Kidney (tissue), 14 donors: ENCODE data around the gene IRF5. TPM values are rescaled to one million over a fixed set of nuclear protein-coding genes. Genes with fewer than 3 reads are reported as not detected.

Experiments used
- DNase-seq, 5 donors: peaks; one replicate each; pipeline ENCODE4 v3.0.0-alpha.2; 2013 to 2020
- FAIRE-seq: peaks from 2 replicates; lab custom pipeline; 2012; peaks lifted over from hg19 to GRCh38; lab: Jason Lieb, UNC
- H3K27ac ChIP-seq, 2 donors: one replicate each; pipeline ENCODE4 v1.7.0; 2013; ENCODE audit warnings: low read depth in 2 of 2, low read length in 2 of 2, inconsistent platforms in 1 of 2
- H3K27me3 ChIP-seq: one replicate; pipeline ENCODE4 v1.7.1; 2013; ENCODE audit warnings: low read length, inconsistent platforms; ENCODE audit not compliant: control insufficient read depth, insufficient read depth
- H3K36me3 ChIP-seq, 3 donors: one replicate each; pipeline versions ENCODE4 v1.7.0 to v1.7.1; 2013; ENCODE audit warnings: low read length in 3 of 3, control low read depth in 1 of 3, inconsistent platforms in 1 of 3; ENCODE audit not compliant: insufficient read depth in 3 of 3, control insufficient read depth in 2 of 3
- H3K4me1 ChIP-seq, 3 donors: one replicate each; pipeline versions ENCODE4 v1.7.0 to v1.7.1; 2013; ENCODE audit warnings: low read length in 3 of 3, inconsistent platforms in 1 of 3, low read depth in 1 of 3; ENCODE audit not compliant: control insufficient read depth in 2 of 3, insufficient read depth in 2 of 3
- H3K4me3 ChIP-seq, 3 donors: one replicate each; pipeline versions ENCODE4 v1.7.0 to v1.8.1; 2013; ENCODE audit warnings: low read length in 3 of 3, control low read depth in 1 of 3, inconsistent platforms in 1 of 3
- H3K9ac ChIP-seq, 3 donors: one replicate each; pipeline versions ENCODE4 v1.7.0 to v1.7.1; 2013; ENCODE audit warnings: low read length in 3 of 3, control low read depth in 1 of 3, inconsistent platforms in 1 of 3
- H3K9me3 ChIP-seq, 3 donors: one replicate each; pipeline versions ENCODE4 v1.7.0 to v1.7.1; 2013; ENCODE audit warnings: low read length in 3 of 3, control low read depth in 1 of 3, inconsistent platforms in 1 of 3; ENCODE audit not compliant: control insufficient read depth in 2 of 3, insufficient read depth in 1 of 3
- CTCF ChIP-seq: IDR thresholded peaks from 3 replicates; pipeline ENCODE4 v1.5.1; 2012; ENCODE audit warnings: mild to moderate bottlenecking, moderate library complexity, borderline replicate concordance; ENCODE audit not compliant: insufficient read depth; ENCODE audit errors: extremely low read depth
- intact Hi-C: fragments of 100-400 bp; cut with DNase I; formaldehyde crosslinking; loops from one replicate; pipeline ENCODE4 v1.11.1; 2022
- polyA plus RNA-seq: library from polyadenylated mRNA; stranded (reverse); fragments of 350-450 nt; fragmentation: Illumina TruSeq; extraction: RNeasy Lipid Tissue Mini Kit (QIAGEN cat#74804); gene quantifications from one replicate; pipeline ENCODE4 v1.2.3, GENCODE V29; 2014; ENCODE audit warnings: low read depth, low replicate concordance; ENCODE audit not compliant: insufficient read depth
- total RNA-seq: library from RNA; stranded (reverse); fragmentation: NEBNext Ultra II Directional; extraction: Animal tissue kit (Norgen Biotek cat#: 25700); gene quantifications from one replicate; pipeline ENCODE4 v1.2.1, GENCODE V29; 2021
- donor health status: control.
- donor health status: control.
- donor health status: control.
- donor health status: control.
- donor health status: control.
- donor health status: DM: yes; HTN: yes; CAD: no.
- donor health status: Normal renal cell carcinoma (clear cell type).

IRF5 gene
- total and polyA plus RNA-seq, 2 donors from 2014 or later: 13.0 to 27.1 TPM

- no peak overlapping the region for H3K9ac ChIP-seq
- no peaks in the 10 kb centered on the region for H3K9me3 ChIP-seq
- H3K4me3 ChIP-seq: no peak overlapping the region
- TF ChIP-seq CTCF: no peak
- DNase-seq: no peak
- intact Hi-C loops: no loop called here
- no peaks in the 10 kb centered on the region for H3K27me3 ChIP-seq
- no peak overlapping the region for H3K27ac ChIP-seq
- no peaks in the 10 kb centered on the region for H3K36me3 ChIP-seq
- H3K4me1 ChIP-seq: peaks cover 0 to 6% (median 3%) of the 10 kb centered on the region in 3 donors
- FAIRE-seq: no peak
Measured at GRCh38 chr7:128915271-128915819, 22.4 kb upstream of the IRF5 start.

- Histone ChIP-seq H3K27ac (no peak overlapping the region), H3K9ac (no peak overlapping the region), H3K9me3 (no peaks in the 10 kb centered on the region), H3K27me3 (no peaks in the 10 kb centered on the region), H3K36me3 (no peaks in the 10 kb centered on the region), H3K4me1 (peaks cover 1 to 12% (median 5%) of the 10 kb centered on the region in 3 donors), H3K4me3 (no peak overlapping the region)
- no peak for DNase-seq
- no peak for TF ChIP-seq CTCF
- intact Hi-C loops: no loop called here
- FAIRE-seq: no peak
Measured at GRCh38 chr7:128915841-128916642, 21.7 kb upstream of the IRF5 start.

GRCh38 chr7:128916643-128916915, 21.1 kb upstream of the IRF5 start:
- intact Hi-C loops: no loop called here
- TF ChIP-seq CTCF: no peak
- Histone ChIP-seq H3K4me3 (no peak overlapping the region), H3K9ac (no peak overlapping the region), H3K27ac (no peak overlapping the region), H3K9me3 (no peaks in the 10 kb centered on the region), H3K4me1 (peaks cover 0 to 10% (median 6%) of the 10 kb centered on the region in 3 donors), H3K27me3 (no peaks in the 10 kb centered on the region), H3K36me3 (no peaks in the 10 kb centered on the region)
- no peak for DNase-seq
- FAIRE-seq: no peak
